T-cell (primary cell): ENCODE results near the gene SLC8A3. TPM values are rescaled to one million over a fixed set of nuclear protein-coding genes. Genes with fewer than 3 reads are reported as not detected.
A peak's percentile ranks its signal among the peaks of the same experiment; 100 is the strongest.

Experiments used
- ATAC-seq, 4 experiments: fragments of 200-7000 bp in 3 of 4; fragments of 150-1000 bp in 1 of 4; cut with Tn5 transposase; replicated peaks in 1 of 4; 1 replicate in 3 of 4; 2 replicates in 1 of 4; pipeline ENCODE4 v1.10.0; 2021; ENCODE audit warnings: moderate library complexity in 3 of 4, mild to moderate bottlenecking in 2 of 4, moderate number of reproducible peaks in 1 of 4
- CTCF ChIA-PET, 2 donors: fragments of 300-600 bp; sonication (Branson Sonifier 250); formaldehyde crosslinking; loops; one replicate each; lab custom pipeline; 2022; ENCODE audit warnings: antibody characterized with exemption in 2 of 2; lab: Charles Lee
- POLR2A ChIA-PET, 2 donors: fragments of 300-600 bp; sonication (Branson Sonifier 250); formaldehyde crosslinking; loops; one replicate each; lab custom pipeline; 2022; ENCODE audit warnings: antibody characterized with exemption in 2 of 2; lab: Charles Lee
- DNase-seq, 35 experiments: peaks; one replicate each; pipeline versions ENCODE4 v3.0.0 to v3.0.0-alpha.2; 2013 to 2023
- H3K27ac ChIP-seq: one replicate; pipeline ENCODE4 v1.5.1; 2013; ENCODE audit warnings: low read length
- H3K27me3 ChIP-seq, 2 experiments: replicated peaks in 1 of 2; 1 replicate in 1 of 2; 2 replicates in 1 of 2; pipeline versions ENCODE4 v1.6.1 to v1.7.0; 2013; ENCODE audit warnings: low read length in 1 of 2, mixed read lengths in 1 of 2; ENCODE audit not compliant: control insufficient read depth in 2 of 2, insufficient read depth in 2 of 2; ENCODE audit errors: extremely low read depth in 1 of 2
- H3K36me3 ChIP-seq, 2 donors: 1 replicate in 1 of 2; 2 replicates in 1 of 2; pipeline versions ENCODE4 v1.6.1 to v1.7.0; 2013; ENCODE audit warnings: low read length in 1 of 2; ENCODE audit not compliant: control insufficient read depth in 2 of 2, insufficient read depth in 1 of 2; ENCODE audit errors: extremely low read depth in 1 of 2
- H3K4me1 ChIP-seq, 2 experiments: 1 replicate in 1 of 2; 2 replicates in 1 of 2; pipeline versions ENCODE4 v1.6.1 to v1.7.0; 2013; ENCODE audit warnings: low read length in 2 of 2, mixed read lengths in 1 of 2; ENCODE audit not compliant: insufficient read depth in 2 of 2, control insufficient read depth in 1 of 2; ENCODE audit errors: extremely low read depth in 1 of 2
- H3K4me3 ChIP-seq, 2 donors: 1 replicate in 1 of 2; 2 replicates in 1 of 2; pipeline versions ENCODE4 v1.5.1 to v1.7.0; 2013; ENCODE audit warnings: mild to moderate bottlenecking in 2 of 2, low read length in 1 of 2, moderate library complexity in 1 of 2; ENCODE audit not compliant: control insufficient read depth in 1 of 2; ENCODE audit errors: extremely low read depth in 1 of 2
- H3K9me3 ChIP-seq: 2 replicates; pipeline ENCODE4 v1.7.0; 2013
- H3K27ac Mint-ChIP-seq, 2 donors: one replicate each; pipeline ENCODE4 v1.8.0; 2020 to 2021; ENCODE audit warnings: mild to moderate bottlenecking in 2 of 2, mixed read lengths in 2 of 2
- H3K27me3 Mint-ChIP-seq, 2 donors: one replicate each; pipeline ENCODE4 v1.8.0; 2021 to 2022; ENCODE audit warnings: mixed read lengths in 2 of 2
- H3K36me3 Mint-ChIP-seq: one replicate; pipeline ENCODE4 v1.8.0; 2021; ENCODE audit warnings: mixed read lengths
- H3K4me1 Mint-ChIP-seq, 3 donors: one replicate each; pipeline ENCODE4 v1.8.0; 2020 to 2022; ENCODE audit warnings: mixed read lengths in 3 of 3, mild to moderate bottlenecking in 1 of 3
- H3K4me3 Mint-ChIP-seq, 3 donors: one replicate each; pipeline ENCODE4 v1.8.0; 2020 to 2022; ENCODE audit warnings: mild to moderate bottlenecking in 3 of 3, mixed read lengths in 3 of 3, moderate library complexity in 3 of 3
- H3K9me3 Mint-ChIP-seq, 3 donors: one replicate each; pipeline ENCODE4 v1.8.0; 2020 to 2022; ENCODE audit warnings: mixed read lengths in 3 of 3
- WGBS: methylation state at CpG from one replicate; pipeline ENCODE4 v1.1.5; 2013; ENCODE audit warnings: missing lambda C conversion rate; ENCODE audit not compliant: insufficient coverage; 5-methylcytosine and 5-hydroxymethylcytosine counted together
- total RNA-seq, 35 experiments: library from RNA in 6 of 35; stranded (reverse) in 6 of 35; fragments of 120-200 nt in 1 of 35; gene quantifications; one replicate each; pipeline versions ENCODE4 v1.2.1 to v1.2.4 and lab custom pipeline; 2013 to 2026

Gene SLC8A3
- total RNA-seq, 5 donors from 2014 or later (not counting 1 experiment from before 2014, with no cell fraction given): 0.06 to 0.21 (median 0.10) TPM; not detected in 2

DNA sequence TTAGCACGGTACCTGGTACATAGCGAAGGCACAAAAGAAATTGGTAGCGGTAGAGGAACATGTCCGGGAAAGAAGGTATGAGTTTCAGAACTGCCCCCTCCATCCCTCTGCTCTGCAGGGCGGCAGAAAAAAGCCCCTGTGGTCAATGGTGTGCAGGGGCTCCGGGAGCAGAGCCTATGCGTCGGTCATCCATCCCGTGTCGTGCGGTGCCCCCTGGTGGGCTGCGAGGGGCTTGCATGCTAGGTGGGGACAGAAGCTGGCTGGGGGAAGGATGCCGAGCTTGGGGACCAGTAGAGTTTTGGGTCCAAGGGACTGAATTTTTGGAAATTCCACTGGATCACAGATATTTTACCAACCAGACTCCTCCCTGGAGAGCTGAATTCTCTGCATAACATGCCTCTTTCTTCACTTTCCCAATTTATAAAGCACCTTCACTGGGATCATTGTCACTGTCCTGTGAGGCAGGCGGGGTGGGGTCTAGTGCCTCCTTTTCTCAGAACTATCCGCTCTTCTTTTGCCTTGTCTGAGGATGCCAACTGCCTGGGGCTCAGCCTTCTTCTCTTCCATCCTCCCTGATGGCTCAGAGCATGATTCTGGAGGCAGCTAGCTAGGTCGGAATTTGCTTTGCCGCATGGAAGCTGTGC, 160.8 kb downstream of the SLC8A3 start:
- Mint-ChIP-seq H3K9me3 (no peaks in the 10 kb centered on the region), H3K27me3 (peaks cover 9 to 13% of the 10 kb centered on the region in 2 donors), H3K27ac (no peak overlapping the region), H3K4me1 (peaks cover 0 to 6% (median 2%) of the 10 kb centered on the region in 3 donors), H3K36me3 (no peaks in the 10 kb centered on the region), H3K4me3 (no peak overlapping the region)
- ATAC-seq (peak in 2 of 4 experiments; percentile 26 to 53), DNase-seq (peak in 32 of 35 experiments; percentile 6 to 60 (median 38))
- POLR2A ChIA-PET: no interaction called here
- CTCF ChIA-PET: interaction anchor here (0.6 to 1.4 kb wide), 3 partner anchors 12 to 758 kb away, joined by 3 to 10 read pairs (median 3); no protein-coding TSS in a partner anchor
- Histone ChIP-seq H3K27me3 (peaks cover 0 to 26% of the 10 kb centered on the region in 2 experiments), H3K36me3 (no peaks in the 10 kb centered on the region), H3K27ac (no peak overlapping the region), H3K4me1 (no peaks in the 10 kb centered on the region), H3K4me3 (no peak overlapping the region), H3K9me3 (no peaks in the 10 kb centered on the region)
- WGBS: 28% methylated on average over 8 of the region's 17 CpGs

DNA sequence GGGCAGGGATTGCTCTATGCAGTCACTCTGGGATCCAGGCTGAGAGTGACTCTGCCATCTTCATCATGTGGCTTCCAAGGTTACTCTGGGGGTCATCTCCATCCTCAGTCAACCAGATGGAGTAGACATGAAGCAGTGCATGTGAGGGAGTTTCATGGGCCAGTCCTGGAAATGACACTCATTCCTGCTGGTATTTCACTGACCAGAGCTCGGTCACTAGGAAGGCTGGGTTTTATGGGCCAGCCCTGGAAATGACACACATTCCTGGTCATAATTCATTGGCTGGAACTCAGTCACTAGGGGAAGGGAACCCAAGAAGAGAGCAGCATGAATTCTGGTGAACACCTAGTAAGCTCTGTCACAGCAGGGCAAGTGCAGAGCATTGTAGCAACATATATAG, 164.9 kb downstream of the SLC8A3 start:
- peaks cover 6% of the 10 kb centered on the region in 2 donors for H3K27me3 Mint-ChIP-seq
- no peaks in the 10 kb centered on the region for H3K36me3 Mint-ChIP-seq
- H3K4me3 Mint-ChIP-seq: no peak overlapping the region

DNA sequence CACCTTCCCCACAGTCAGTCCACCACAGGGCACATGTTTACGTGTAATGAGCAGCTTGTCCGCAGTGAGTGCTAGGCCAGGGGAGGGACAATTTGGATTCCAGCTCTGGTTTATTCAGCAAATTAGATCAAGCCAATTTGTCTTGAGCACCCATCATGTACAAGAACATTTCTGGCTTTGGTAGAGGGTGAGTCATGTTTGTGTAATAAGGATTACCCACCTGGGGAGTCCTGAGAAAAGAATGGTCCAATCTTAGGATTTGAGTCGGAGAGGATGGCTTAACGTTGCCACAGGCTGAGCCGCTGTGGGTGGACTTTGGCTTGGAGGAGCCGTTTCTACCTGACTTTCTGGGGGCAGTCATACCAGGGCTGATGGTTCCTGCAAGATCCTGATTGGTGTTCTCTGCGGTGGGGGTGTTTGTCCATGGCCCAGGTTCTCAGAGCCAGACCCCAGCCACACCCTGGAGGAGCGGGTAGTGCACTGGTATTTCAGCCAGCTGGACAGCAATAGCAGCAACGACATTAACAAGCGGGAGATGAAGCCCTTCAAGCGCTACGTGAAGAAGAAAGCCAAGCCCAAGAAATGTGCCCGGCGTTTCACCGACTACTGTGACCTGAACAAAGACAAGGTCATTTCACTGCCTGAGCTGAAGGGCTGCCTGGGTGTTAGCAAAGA, 165.8 kb downstream of the SLC8A3 start:
- peaks cover 0 to 6% of the 10 kb centered on the region in 2 experiments for H3K4me1 ChIP-seq
- WGBS: 92% methylated on average over 13 of the region's 15 CpGs
- no peaks in the 10 kb centered on the region for H3K9me3 ChIP-seq
- Mint-ChIP-seq H3K27me3 (peaks cover 3 to 5% of the 10 kb centered on the region in 2 donors), H3K36me3 (no peaks in the 10 kb centered on the region), H3K4me1 (peaks cover 9 to 14% (median 11%) of the 10 kb centered on the region in 3 donors), H3K27ac (no peak overlapping the region), H3K4me3 (no peak overlapping the region), H3K9me3 (no peaks in the 10 kb centered on the region)
- no peak overlapping the region for H3K27ac ChIP-seq
- ChIA-PET POLR2A (no interaction called here), CTCF (no interaction called here)
- peaks cover 0 to 21% of the 10 kb centered on the region in 2 experiments for H3K27me3 ChIP-seq
- DNase-seq: no peak
- ATAC-seq: no peak
- H3K4me3 ChIP-seq: no peak overlapping the region
- no peaks in the 10 kb centered on the region for H3K36me3 ChIP-seq

More for the DNA sequence above, 164.9 kb downstream of the SLC8A3 start:
- ATAC-seq: no peak
- CTCF ChIA-PET: no interaction called here
- Mint-ChIP-seq H3K9me3 (no peaks in the 10 kb centered on the region), H3K4me1 (peaks cover 2 to 8% (median 6%) of the 10 kb centered on the region in 3 donors), H3K27ac (no peak overlapping the region)
- no peaks in the 10 kb centered on the region for H3K9me3 ChIP-seq
- no peak for DNase-seq
- POLR2A ChIA-PET: no interaction called here
- no peak overlapping the region for H3K4me3 ChIP-seq
- H3K27me3 ChIP-seq: peaks cover 0 to 25% of the 10 kb centered on the region in 2 experiments
- H3K27ac ChIP-seq: no peak overlapping the region
- WGBS: 33% methylated on average over 1 of the region's 1 CpG
- peaks cover 0 to 2% of the 10 kb centered on the region in 2 experiments for H3K4me1 ChIP-seq
- H3K36me3 ChIP-seq: no peaks in the 10 kb centered on the region

DNA sequence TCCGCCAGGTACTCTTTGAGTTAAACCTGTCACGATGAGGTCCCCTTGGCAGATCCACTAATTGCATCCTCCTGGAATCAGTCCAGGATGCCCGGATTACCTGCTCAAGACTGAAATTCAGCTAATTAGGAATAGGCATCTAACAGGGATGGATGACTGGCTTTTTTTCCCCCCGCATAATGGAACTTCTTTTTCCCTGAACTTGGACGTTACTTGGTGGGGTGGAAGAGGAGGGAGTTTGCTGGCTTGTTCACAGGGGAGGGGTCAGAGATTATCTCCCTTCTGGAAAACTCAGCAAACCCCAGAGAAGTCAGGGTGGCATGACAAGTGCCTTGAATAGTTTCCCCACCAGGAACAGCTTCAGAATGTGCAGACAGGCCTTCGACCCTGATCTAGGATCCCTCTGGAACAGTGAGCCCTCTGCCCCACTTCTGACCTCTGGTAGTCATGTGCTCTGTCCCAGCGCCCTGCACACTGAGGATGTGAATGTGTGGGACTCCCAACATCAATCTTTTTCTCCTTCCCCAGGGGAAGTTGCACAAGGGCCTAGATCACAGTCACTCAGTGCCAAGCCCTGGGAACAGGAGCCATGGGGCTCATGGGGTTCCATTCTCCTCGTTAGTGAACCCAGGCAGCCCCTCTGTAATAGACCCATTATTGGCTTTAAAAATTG, 167.1 kb downstream of the SLC8A3 start:
- Mint-ChIP-seq H3K36me3 (no peaks in the 10 kb centered on the region), H3K4me3 (no peak overlapping the region), H3K27me3 (peaks cover 2 to 6% of the 10 kb centered on the region in 2 donors), H3K27ac (no peak overlapping the region), H3K4me1 (peaks cover 9 to 19% (median 12%) of the 10 kb centered on the region in 3 donors), H3K9me3 (no peaks in the 10 kb centered on the region)
- no peak overlapping the region for H3K27ac ChIP-seq
- ChIA-PET POLR2A (no interaction called here), CTCF (no interaction called here)
- H3K4me1 ChIP-seq: peaks cover 0 to 6% of the 10 kb centered on the region in 2 experiments
- H3K4me3 ChIP-seq: no peak overlapping the region
- no peaks in the 10 kb centered on the region for H3K36me3 ChIP-seq
- no peak for ATAC-seq
- H3K27me3 ChIP-seq: peaks cover 0 to 18% of the 10 kb centered on the region in 2 experiments
- no peak for DNase-seq
- H3K9me3 ChIP-seq: no peaks in the 10 kb centered on the region
- WGBS: 100% methylated on average over 2 of the region's 8 CpGs

DNA sequence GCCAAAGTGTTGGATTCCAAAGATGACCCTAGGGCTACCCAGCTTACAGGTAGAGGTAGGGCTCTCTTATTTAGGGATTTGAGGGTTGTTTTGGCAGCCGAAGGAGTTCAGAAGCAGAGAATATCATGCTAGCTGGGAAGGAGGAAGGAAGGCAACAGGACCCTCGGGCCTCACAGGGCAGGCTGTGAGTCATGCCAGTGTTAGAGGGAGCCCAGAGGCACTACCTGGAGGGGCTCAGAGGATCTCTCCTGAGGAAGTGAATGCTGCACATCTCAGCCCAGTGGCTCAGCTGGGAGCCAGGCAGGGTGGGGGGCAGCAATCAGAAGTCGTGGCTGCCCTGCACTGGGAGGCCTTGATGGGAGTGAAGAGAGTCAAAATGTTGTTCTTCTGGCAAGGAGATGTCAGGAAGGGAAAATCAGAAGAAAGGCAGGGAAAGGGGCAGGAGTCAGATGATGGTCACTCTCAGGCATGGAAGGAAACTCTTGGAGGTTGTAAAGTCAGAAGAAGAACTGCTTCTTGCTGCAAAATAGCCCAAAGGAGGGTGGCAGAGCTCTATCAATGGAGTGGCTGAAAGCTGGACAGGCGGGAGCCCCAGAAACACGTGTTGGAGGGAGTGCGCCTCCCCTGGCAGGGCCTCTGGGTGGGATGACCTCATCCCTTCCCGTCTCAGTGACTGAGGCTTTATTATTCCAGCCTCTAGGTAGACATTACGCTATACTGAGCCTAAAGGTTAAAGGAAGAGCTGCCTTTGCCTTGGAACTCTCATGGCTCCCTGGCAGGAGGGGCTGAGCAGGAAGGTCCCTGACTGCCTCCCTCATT, 168.2 kb downstream of the SLC8A3 start:
- 60% methylated on average over 7 of the region's 8 CpGs for WGBS
- no peaks in the 10 kb centered on the region for H3K36me3 Mint-ChIP-seq
- H3K4me1 Mint-ChIP-seq: peaks cover 9 to 19% (median 12%) of the 10 kb centered on the region in 3 donors
- no peak overlapping the region for H3K4me3 Mint-ChIP-seq
- H3K36me3 ChIP-seq: no peaks in the 10 kb centered on the region
- no peak overlapping the region for H3K27ac Mint-ChIP-seq
- no peak overlapping the region for H3K4me3 ChIP-seq
- DNase-seq (no peak), ATAC-seq (no peak)
- ChIA-PET POLR2A (no interaction called here), CTCF (interaction anchor here in 1 of 2 donors (0.6 kb wide), 1 partner anchor 38 kb away, joined by 3 read pairs; no protein-coding TSS in a partner anchor)
- H3K27me3 Mint-ChIP-seq: peaks cover 0 to 10% of the 10 kb centered on the region in 2 donors
- H3K9me3 ChIP-seq: no peaks in the 10 kb centered on the region
- H3K4me1 ChIP-seq: peaks cover 0 to 6% of the 10 kb centered on the region in 2 experiments
- H3K9me3 Mint-ChIP-seq: no peaks in the 10 kb centered on the region
- no peak overlapping the region for H3K27ac ChIP-seq
- H3K27me3 ChIP-seq: peaks cover 0 to 18% of the 10 kb centered on the region in 2 experiments

DNA sequence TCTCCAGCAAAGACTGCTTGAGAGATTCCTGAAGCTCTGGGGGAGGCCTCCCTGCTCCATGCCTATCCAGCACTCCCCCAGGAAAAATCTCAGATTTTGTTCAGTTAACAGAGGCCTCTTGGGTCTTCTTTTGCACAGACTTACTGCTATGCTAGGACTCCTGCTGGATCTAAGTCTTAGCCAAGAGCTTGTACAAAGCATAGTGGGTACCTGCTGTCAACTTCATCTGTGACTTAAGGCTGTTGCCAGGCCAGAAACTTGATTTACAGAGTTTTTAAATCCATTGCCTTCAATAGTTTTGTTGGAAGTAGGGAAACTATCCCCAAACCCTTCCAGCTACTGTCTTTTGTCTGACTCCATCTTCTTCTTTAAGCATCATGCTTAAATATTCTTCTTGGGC, 169.1 kb downstream of the SLC8A3 start:
- Histone ChIP-seq H3K27ac (no peak overlapping the region), H3K4me3 (no peak overlapping the region), H3K9me3 (no peaks in the 10 kb centered on the region), H3K4me1 (peaks cover 0 to 6% of the 10 kb centered on the region in 2 experiments), H3K27me3 (peaks cover 0 to 22% of the 10 kb centered on the region in 2 experiments), H3K36me3 (no peaks in the 10 kb centered on the region)
- Mint-ChIP-seq H3K4me3 (no peak overlapping the region), H3K36me3 (no peaks in the 10 kb centered on the region), H3K27ac (no peak overlapping the region), H3K27me3 (peaks cover 6 to 17% of the 10 kb centered on the region in 2 donors), H3K9me3 (no peaks in the 10 kb centered on the region), H3K4me1 (peaks cover 9 to 19% (median 12%) of the 10 kb centered on the region in 3 donors)
- ATAC-seq: no peak
- no peak for DNase-seq
- CTCF ChIA-PET: no interaction called here
- POLR2A ChIA-PET: no interaction called here
